GM10248 (cell line): ENCODE measurements around the gene TNN.

ENCODE experiments used
- CTCF ChIA-PET: fragments of 300-600 bp; sonication (Branson Sonifier 250); formaldehyde crosslinking; extraction: SDS; loops from one replicate; lab custom pipeline; 2021; ENCODE audit warnings: antibody characterized with exemption; lab: Yijun Ruan, JAX
- POLR2A ChIA-PET: fragments of 350-650 bp; sonication (Branson Sonifier 250); formaldehyde crosslinking; extraction: SDS; loops from one replicate; lab custom pipeline; 2020; ENCODE audit warnings: antibody characterized with exemption; lab: Yijun Ruan, JAX
- DNase-seq: peaks from one replicate; pipeline ENCODE4 v3.0.0; 2012; ENCODE audit errors: extremely low spot score
- TF ChIP-seq, protein P1 (sequence below): IDR thresholded peaks from 2 replicates; pipeline ENCODE4 v1.5.1; 2012; ENCODE audit warnings: mild to moderate bottlenecking, low read depth; ENCODE audit errors: extremely low read depth, missing control alignments, control extremely low read depth

TNN gene

GRCh38 chr1:175163702-175164101 lies 96.1 kb downstream of the TNN start:
- ChIA-PET POLR2A (no interaction called here), CTCF (interaction anchor here (3.1 to 5.6 kb wide), 4 partner anchors 9 to 155 kb away, joined by 11 to 37 read pairs (median 22); no protein-coding TSS in a partner anchor)
- no peak for DNase-seq
- TF ChIP-seq, protein P1, sequence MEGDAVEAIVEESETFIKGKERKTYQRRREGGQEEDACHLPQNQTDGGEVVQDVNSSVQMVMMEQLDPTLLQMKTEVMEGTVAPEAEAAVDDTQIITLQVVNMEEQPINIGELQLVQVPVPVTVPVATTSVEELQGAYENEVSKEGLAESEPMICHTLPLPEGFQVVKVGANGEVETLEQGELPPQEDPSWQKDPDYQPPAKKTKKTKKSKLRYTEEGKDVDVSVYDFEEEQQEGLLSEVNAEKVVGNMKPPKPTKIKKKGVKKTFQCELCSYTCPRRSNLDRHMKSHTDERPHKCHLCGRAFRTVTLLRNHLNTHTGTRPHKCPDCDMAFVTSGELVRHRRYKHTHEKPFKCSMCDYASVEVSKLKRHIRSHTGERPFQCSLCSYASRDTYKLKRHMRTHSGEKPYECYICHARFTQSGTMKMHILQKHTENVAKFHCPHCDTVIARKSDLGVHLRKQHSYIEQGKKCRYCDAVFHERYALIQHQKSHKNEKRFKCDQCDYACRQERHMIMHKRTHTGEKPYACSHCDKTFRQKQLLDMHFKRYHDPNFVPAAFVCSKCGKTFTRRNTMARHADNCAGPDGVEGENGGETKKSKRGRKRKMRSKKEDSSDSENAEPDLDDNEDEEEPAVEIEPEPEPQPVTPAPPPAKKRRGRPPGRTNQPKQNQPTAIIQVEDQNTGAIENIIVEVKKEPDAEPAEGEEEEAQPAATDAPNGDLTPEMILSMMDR, result no peak

- POLR2A ChIA-PET, result no interaction called here
- TF ChIP-seq, protein P1, result no peak
- CTCF ChIA-PET, result interaction anchor here (0.8 to 3.9 kb wide), 5 partner anchors 10 to 154 kb away, joined by 3 to 27 read pairs (median 11); no protein-coding TSS in a partner anchor
- DNase-seq, result no peak
Observed at GRCh38 chr1:175164751-175165150, 97.1 kb downstream of the TNN start.

- CTCF ChIA-PET, result interaction anchor here (3.4 to 3.9 kb wide), 2 partner anchors 12 to 152 kb away, joined by 17 to 27 read pairs; no protein-coding TSS in a partner anchor
- TF ChIP-seq, protein P1, result no peak
- POLR2A ChIA-PET, result no interaction called here
- no peak for DNase-seq
Observed at GRCh38 chr1:175166746-175167145, 99.1 kb downstream of the TNN start.

DNA sequence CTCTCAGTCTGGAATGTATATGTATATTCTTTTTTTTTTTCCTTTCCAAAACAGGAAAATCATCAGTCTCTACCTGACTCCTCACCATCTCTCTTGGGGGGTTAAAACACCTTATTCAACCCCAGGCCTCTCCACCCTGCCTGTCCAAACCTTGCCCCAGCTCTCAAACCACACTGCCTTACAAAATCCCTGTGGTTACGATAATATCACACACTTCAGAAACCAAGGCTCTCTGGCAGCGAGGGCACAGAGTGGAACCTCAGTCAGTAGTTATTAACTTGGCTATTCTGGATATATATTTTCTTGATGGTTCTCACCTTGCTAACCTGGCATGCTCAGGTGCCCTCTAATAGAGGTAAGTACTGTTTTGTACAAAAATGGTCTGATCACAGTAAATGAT lies 100.2 kb downstream of the TNN start:
- POLR2A ChIA-PET, result no interaction called here
- DNase-seq, result no peak
- TF ChIP-seq, protein P1, result no peak
- CTCF ChIA-PET, result interaction anchor here (1.7 to 2.9 kb wide), 2 partner anchors 8 to 16 kb away, joined by 4 to 19 read pairs; no protein-coding TSS in a partner anchor

- POLR2A ChIA-PET, result no interaction called here
- TF ChIP-seq, protein P1, result no peak
- CTCF ChIA-PET, result interaction anchor here (1.0 to 6.6 kb wide), 6 partner anchors 9 to 148 kb away, joined by 3 to 51 read pairs (median 4); no protein-coding TSS in a partner anchor
- DNase-seq, result no peak
Observed at GRCh38 chr1:175168782-175169181, 101.1 kb downstream of the TNN start.

GRCh38 chr1:175169286-175170018 lies 101.8 kb downstream of the TNN start:
- DNase-seq, result no peak
- POLR2A ChIA-PET, result no interaction called here
- CTCF ChIA-PET, result interaction anchor here (0.8 to 6.6 kb wide), 9 partner anchors 10 to 163 kb away, joined by 3 to 51 read pairs (median 4); no protein-coding TSS in a partner anchor
- TF ChIP-seq, protein P1, result no peak
